Neural cell (in vitro differentiated cells): ENCODE measurements around the gene ABCF3. TPM values are rescaled to one million over a fixed set of nuclear protein-coding genes. Genes with fewer than 3 reads are reported as not detected.

Source experiments
- H2AFZ ChIP-seq: fragments of 200-600, 300-800 bp; sonication (generic), shearing (Covaris generic); 2 replicates; pipeline ENCODE4 v1.6.0; 2014; ENCODE audit warnings: low read depth, mild to moderate bottlenecking, antibody characterized with exemption, low read length, moderate library complexity
- H3F3A ChIP-seq: fragments of 200-600 bp; shearing (Covaris generic); 2 replicates; pipeline ENCODE4 v1.6.1; 2016; ENCODE audit warnings: mild to moderate bottlenecking, moderate library complexity, mixed read lengths, antibody characterized with exemption, low read length; ENCODE audit not compliant: insufficient read depth, poor library complexity, severe bottlenecking
- H3K27ac ChIP-seq: fragments of 200-600, 300-800 bp; sonication (generic), shearing (Covaris generic); 2 replicates; pipeline ENCODE4 v1.5.1; 2014; ENCODE audit warnings: mild to moderate bottlenecking, low read length, moderate library complexity
- H3K27me3 ChIP-seq: fragments of 300-800, 200-600 bp; sonication (generic), shearing (Covaris generic); 2 replicates; pipeline ENCODE4 v1.6.0; 2014; ENCODE audit warnings: mild to moderate bottlenecking, low read depth, low read length, moderate library complexity; ENCODE audit not compliant: insufficient read depth
- H3K36me3 ChIP-seq: fragments of 300-800, 200-600 bp; sonication (generic), shearing (Covaris generic); 2 replicates; pipeline ENCODE4 v1.5.1; 2014; ENCODE audit warnings: mild to moderate bottlenecking, antibody characterized with exemption, low read length, moderate library complexity; ENCODE audit not compliant: insufficient read depth
- H3K4me2 ChIP-seq: fragments of 300-800, 200-600 bp; sonication (generic), shearing (Covaris generic); 2 replicates; pipeline ENCODE4 v1.6.0; 2014; ENCODE audit warnings: mild to moderate bottlenecking, low read length
- H3K4me3 ChIP-seq: fragments of 300-800, 200-600 bp; sonication (generic), shearing (Covaris generic); 2 replicates; pipeline ENCODE4 v1.5.1; 2014; ENCODE audit warnings: mild to moderate bottlenecking, low read length, moderate library complexity
- H3K79me2 ChIP-seq: fragments of 200-600 bp; shearing (Covaris generic); replicated peaks from 2 replicates; pipeline ENCODE4 v1.6.0; 2014; ENCODE audit warnings: mild to moderate bottlenecking, low read length, moderate library complexity; ENCODE audit not compliant: insufficient read depth
- H3K9ac ChIP-seq: fragments of 300-800, 200-600 bp; sonication (generic), shearing (Covaris generic); 2 replicates; pipeline ENCODE4 v1.6.1; 2016; ENCODE audit warnings: mild to moderate bottlenecking, low read length, mixed read lengths
- H3K9me2 ChIP-seq: fragments of 200-600 bp; shearing (Covaris generic); 2 replicates; pipeline ENCODE4 v1.6.1; 2016; ENCODE audit warnings: mild to moderate bottlenecking, low read length, mixed read lengths; ENCODE audit not compliant: insufficient read depth
- H3K9me3 ChIP-seq: fragments of 200-600, 300-800 bp; sonication (generic), shearing (Covaris generic); 2 replicates; pipeline ENCODE4 v1.6.1; 2016; ENCODE audit warnings: mild to moderate bottlenecking, mixed run types, low read length, moderate library complexity, mixed read lengths
- H4K20me1 ChIP-seq: fragments of 200-600 bp; shearing (Covaris generic); 2 replicates; pipeline ENCODE4 v1.6.1; 2016; ENCODE audit warnings: mild to moderate bottlenecking, mixed run types; ENCODE audit not compliant: insufficient read depth
- EP300 ChIP-seq: fragments of 450-650 bp; conservative IDR thresholded peaks from 2 replicates; pipeline ENCODE4 v1.6.1; 2014; ENCODE audit warnings: antibody characterized with exemption, mild to moderate bottlenecking, moderate library complexity; ENCODE audit not compliant: poor library complexity, severe bottlenecking
- EZH2 ChIP-seq: fragments of 200-600, 300-800 bp; shearing (Covaris generic), sonication (generic); IDR thresholded peaks from 2 replicates; pipeline ENCODE4 v1.6.1; 2014; ENCODE audit warnings: antibody characterized with exemption, low read length, borderline replicate concordance, mild to moderate bottlenecking; ENCODE audit not compliant: insufficient read depth, poor library complexity, severe bottlenecking
- MXI1 ChIP-seq: fragments of 450-650 bp; conservative IDR thresholded peaks from 2 replicates; pipeline ENCODE4 v1.6.1; 2014; ENCODE audit warnings: antibody characterized with exemption, mild to moderate bottlenecking; ENCODE audit not compliant: poor library complexity, severe bottlenecking
- POLR2AphosphoS5 ChIP-seq: IDR thresholded peaks from 2 replicates; pipeline ENCODE4 v1.6.1; 2012
- RAD21 ChIP-seq: fragments of 450-650 bp; conservative IDR thresholded peaks from 2 replicates; pipeline ENCODE4 v1.6.1; 2014; ENCODE audit warnings: antibody characterized with exemption, mild to moderate bottlenecking, moderate library complexity
- SMC3 ChIP-seq: fragments of 450-650 bp; conservative IDR thresholded peaks from 2 replicates; pipeline ENCODE4 v1.6.1; 2014; ENCODE audit warnings: antibody characterized with exemption, mild to moderate bottlenecking, moderate library complexity; ENCODE audit not compliant: poor library complexity
- TAF1 ChIP-seq: IDR thresholded peaks from 2 replicates; pipeline ENCODE4 v1.6.1; 2012; ENCODE audit warnings: low read depth
- polyA plus RNA-seq: library from polyadenylated mRNA; depleted of rRNA; stranded (reverse); fragments of >200 nt; gene quantifications from 2 replicates; pipeline ENCODE4 v1.2.3, GENCODE V29; 2014
- TF ChIP-seq, protein P1 (sequence below): fragments of 450-650 bp; IDR thresholded peaks from 2 replicates; pipeline ENCODE4 v1.5.1; 2014; ENCODE audit warnings: antibody characterized with exemption, mild to moderate bottlenecking, moderate library complexity; ENCODE audit not compliant: poor library complexity, severe bottlenecking
- TF ChIP-seq, protein P2 (sequence below): IDR thresholded peaks from 2 replicates; pipeline ENCODE4 v1.6.1; 2012; ENCODE audit warnings: borderline replicate concordance

Gene ABCF3
- polyA plus RNA-seq, 1 donor from 2014 or later = 40.3 TPM

DNA sequence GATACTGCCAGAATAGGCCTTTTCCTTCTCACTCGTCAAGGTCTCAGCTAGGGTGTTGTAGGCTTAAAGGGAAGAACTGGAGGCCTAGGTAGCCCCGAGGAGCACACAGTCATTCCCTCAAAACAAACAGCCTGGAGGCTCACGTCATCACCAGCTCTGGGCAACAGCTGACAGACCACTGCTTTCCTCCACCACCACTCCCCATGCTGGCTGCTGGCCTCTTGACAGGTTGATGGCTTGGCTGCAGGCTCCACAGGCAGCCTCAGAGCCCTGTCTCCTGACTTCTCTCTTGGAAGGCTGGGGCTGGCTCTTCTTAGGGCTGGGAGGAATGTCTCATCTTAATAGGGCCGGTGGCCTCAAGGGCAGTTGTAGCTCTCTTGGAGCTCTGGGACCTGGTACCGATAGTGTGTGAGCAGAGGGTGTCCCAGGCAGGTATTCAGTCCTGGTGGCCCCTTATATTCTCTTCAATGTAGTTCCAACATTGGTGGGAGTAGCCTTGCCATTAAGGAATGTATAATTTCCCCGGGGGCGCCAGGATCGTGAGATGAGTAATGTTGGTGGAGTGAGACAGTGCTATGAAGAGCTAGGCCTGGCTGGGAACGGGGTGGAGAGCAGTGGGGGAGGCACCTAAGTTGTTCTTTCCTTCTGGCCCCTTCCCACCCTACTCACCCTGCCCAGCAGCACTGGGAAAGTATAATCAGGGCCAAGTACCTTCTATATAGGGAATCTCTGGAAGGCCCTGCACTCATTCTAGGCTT is 17.5 kb upstream of the ABCF3 start:
- no peaks in the 10 kb centered on the region for H4K20me1 ChIP-seq
- no peak overlapping the region for H2AFZ ChIP-seq
- H3K27me3 ChIP-seq = no peaks in the 10 kb centered on the region
- H3K4me3 ChIP-seq = no peak overlapping the region
- no peak overlapping the region for H3K9ac ChIP-seq
- no peaks in the 10 kb centered on the region for H3K79me2 ChIP-seq
- peaks cover 11% of the 10 kb centered on the region for H3K36me3 ChIP-seq
- TF ChIP-seq EZH2 (no peak), RAD21 (no peak), TAF1 (no peak)
- no peaks in the 10 kb centered on the region for H3F3A ChIP-seq
- H3K4me2 ChIP-seq = no peak overlapping the region
- no peaks in the 10 kb centered on the region for H3K9me2 ChIP-seq
- no peak overlapping the region for H3K27ac ChIP-seq
- H3K9me3 ChIP-seq = no peaks in the 10 kb centered on the region

DNA sequence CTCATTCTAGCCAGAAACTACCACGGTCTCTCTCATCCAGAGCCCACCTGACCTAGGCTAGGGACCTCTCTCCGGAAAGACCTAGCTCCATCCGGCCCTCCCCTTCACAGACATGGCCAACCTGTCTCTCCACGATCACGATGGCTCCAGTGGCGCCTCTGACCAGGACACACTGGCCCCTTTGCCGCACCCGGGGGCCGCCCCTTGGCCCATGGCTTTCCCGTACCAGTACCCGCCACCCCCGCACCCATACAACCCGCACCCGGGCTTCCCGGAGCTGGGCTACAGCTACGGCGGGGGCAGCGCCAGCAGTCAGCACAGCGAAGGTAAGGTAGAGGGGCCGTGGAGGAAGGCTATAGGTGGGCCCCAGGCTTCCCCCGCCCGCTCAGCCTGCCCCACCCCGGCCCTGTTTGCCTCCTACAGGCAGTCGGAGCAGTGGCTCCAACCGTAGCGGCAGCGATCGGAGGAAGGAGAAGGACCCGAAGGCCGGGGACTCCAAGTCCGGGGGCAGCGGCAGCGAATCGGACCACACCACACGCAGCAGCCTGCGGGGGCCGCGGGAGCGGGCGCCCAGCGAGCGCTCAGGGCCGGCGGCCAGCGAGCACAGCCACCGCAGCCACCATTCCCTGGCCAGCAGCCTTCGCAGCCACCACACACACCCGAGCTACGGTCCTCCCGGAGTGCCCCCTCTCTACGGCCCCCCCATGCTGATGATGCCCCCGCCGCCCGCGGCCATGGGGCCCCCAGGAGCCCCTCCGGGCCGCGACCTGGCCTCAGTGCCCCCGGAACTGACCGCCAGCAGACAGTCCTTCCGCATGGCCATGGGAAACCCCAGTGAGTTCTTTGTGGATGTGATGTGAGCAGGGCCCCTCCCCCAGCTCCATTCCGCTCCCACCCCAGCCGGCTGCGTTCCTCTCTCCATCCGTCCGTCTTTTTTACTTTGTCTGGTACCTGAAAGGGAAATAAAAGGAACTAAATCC is 15.8 kb upstream of the ABCF3 start:
- TF ChIP-seq MXI1 = no peak
- no peak for TF ChIP-seq RAD21
- TF ChIP-seq, protein P1, sequence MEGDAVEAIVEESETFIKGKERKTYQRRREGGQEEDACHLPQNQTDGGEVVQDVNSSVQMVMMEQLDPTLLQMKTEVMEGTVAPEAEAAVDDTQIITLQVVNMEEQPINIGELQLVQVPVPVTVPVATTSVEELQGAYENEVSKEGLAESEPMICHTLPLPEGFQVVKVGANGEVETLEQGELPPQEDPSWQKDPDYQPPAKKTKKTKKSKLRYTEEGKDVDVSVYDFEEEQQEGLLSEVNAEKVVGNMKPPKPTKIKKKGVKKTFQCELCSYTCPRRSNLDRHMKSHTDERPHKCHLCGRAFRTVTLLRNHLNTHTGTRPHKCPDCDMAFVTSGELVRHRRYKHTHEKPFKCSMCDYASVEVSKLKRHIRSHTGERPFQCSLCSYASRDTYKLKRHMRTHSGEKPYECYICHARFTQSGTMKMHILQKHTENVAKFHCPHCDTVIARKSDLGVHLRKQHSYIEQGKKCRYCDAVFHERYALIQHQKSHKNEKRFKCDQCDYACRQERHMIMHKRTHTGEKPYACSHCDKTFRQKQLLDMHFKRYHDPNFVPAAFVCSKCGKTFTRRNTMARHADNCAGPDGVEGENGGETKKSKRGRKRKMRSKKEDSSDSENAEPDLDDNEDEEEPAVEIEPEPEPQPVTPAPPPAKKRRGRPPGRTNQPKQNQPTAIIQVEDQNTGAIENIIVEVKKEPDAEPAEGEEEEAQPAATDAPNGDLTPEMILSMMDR = no peak
- no peak for TF ChIP-seq EZH2
- TF ChIP-seq TAF1 = no peak
- TF ChIP-seq EP300 = no peak
- TF ChIP-seq, protein P2, sequence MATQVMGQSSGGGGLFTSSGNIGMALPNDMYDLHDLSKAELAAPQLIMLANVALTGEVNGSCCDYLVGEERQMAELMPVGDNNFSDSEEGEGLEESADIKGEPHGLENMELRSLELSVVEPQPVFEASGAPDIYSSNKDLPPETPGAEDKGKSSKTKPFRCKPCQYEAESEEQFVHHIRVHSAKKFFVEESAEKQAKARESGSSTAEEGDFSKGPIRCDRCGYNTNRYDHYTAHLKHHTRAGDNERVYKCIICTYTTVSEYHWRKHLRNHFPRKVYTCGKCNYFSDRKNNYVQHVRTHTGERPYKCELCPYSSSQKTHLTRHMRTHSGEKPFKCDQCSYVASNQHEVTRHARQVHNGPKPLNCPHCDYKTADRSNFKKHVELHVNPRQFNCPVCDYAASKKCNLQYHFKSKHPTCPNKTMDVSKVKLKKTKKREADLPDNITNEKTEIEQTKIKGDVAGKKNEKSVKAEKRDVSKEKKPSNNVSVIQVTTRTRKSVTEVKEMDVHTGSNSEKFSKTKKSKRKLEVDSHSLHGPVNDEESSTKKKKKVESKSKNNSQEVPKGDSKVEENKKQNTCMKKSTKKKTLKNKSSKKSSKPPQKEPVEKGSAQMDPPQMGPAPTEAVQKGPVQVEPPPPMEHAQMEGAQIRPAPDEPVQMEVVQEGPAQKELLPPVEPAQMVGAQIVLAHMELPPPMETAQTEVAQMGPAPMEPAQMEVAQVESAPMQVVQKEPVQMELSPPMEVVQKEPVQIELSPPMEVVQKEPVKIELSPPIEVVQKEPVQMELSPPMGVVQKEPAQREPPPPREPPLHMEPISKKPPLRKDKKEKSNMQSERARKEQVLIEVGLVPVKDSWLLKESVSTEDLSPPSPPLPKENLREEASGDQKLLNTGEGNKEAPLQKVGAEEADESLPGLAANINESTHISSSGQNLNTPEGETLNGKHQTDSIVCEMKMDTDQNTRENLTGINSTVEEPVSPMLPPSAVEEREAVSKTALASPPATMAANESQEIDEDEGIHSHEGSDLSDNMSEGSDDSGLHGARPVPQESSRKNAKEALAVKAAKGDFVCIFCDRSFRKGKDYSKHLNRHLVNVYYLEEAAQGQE = no peak
- no peak for TF ChIP-seq POLR2AphosphoS5
- TF ChIP-seq SMC3 = no peak
- peaks cover 5% of the 10 kb centered on the region for H3K79me2 ChIP-seq
- H3K27me3 ChIP-seq = no peaks in the 10 kb centered on the region
- no peaks in the 10 kb centered on the region for H4K20me1 ChIP-seq
- H3K36me3 ChIP-seq = peaks cover 8% of the 10 kb centered on the region
- no peak overlapping the region for H3K27ac ChIP-seq
- no peak overlapping the region for H3K9ac ChIP-seq
- no peak overlapping the region for H3K4me2 ChIP-seq
- H3K4me3 ChIP-seq = no peak overlapping the region
- no peaks in the 10 kb centered on the region for H3K9me2 ChIP-seq
- H2AFZ ChIP-seq = no peak overlapping the region
- no peaks in the 10 kb centered on the region for H3F3A ChIP-seq
- no peaks in the 10 kb centered on the region for H3K9me3 ChIP-seq
